Measurements from ENCODE around the gene PCMT1.

Gene PCMT1

DNA sequence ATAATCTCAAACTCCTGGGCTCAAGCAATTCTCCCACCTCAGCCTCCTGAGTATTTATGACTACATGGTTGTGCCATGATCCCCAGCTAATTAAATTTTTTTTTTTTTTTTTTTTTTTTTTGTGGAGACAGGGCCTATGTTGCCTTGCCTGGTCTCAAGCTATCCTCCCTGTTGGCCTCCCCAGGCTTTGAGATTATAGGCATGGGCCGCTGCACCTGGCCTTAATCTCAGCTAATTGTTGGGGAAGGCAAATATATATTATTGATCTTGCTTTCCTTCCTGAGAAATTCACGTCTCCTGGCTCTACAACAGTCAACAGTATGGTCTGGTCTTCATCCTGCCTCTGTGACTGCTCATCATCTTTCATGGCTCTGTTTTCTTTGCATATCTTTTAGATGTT, 20.1 kb downstream of the PCMT1 start:
- no peaks in the 10 kb centered on the region for H3K36me3 ChIP-seq (ENCODE audit: control insufficient read depth, insufficient read depth, low read length)
- H3K4ac ChIP-seq (ENCODE audit: low read depth, low read length), result no peak overlapping the region
- peaks cover 9% of the 10 kb centered on the region for H3K79me2 ChIP-seq (ENCODE audit: control insufficient read depth, insufficient read depth, low read length)
- H3K23ac ChIP-seq (ENCODE audit: low read length), result no peak overlapping the region
- H2AK5ac ChIP-seq (ENCODE audit: low read length), result no peak overlapping the region
- no peak overlapping the region for H3K18ac ChIP-seq (ENCODE audit: low read length)
- no peak overlapping the region for H3K4me2 ChIP-seq (ENCODE audit: low read length)
- no peak overlapping the region for H2BK120ac ChIP-seq (ENCODE audit: low read depth, low read length)
- H3K56ac ChIP-seq (ENCODE audit: low read length), result no peak overlapping the region
- H3K4me3 ChIP-seq (ENCODE audit: low read length), result no peak overlapping the region
- H2BK15ac ChIP-seq (replicated peaks; ENCODE audit: low read depth), result no peak overlapping the region
- no CpG with 5 or more reads among the region's 2 CpGs for WGBS (ENCODE audit: extremely low coverage, insufficient coverage, low lambda C conversion rate)
- H3K27me3 ChIP-seq (ENCODE audit: insufficient read depth, low read length, poor library complexity), result no peaks in the 10 kb centered on the region
- H4K8ac ChIP-seq (ENCODE audit: low read depth, low read length), result no peak overlapping the region
- no peak overlapping the region for H4K5ac ChIP-seq (ENCODE audit: low read length)
- no peaks in the 10 kb centered on the region for H3K4me1 ChIP-seq (ENCODE audit: control insufficient read depth, low read depth, low read length)
- no peak overlapping the region for H3K9ac ChIP-seq (ENCODE audit: low read length)
- DNase-seq, result no peak
- no peak overlapping the region for H3K27ac ChIP-seq (ENCODE audit: low read depth, low read length)
- no peaks in the 10 kb centered on the region for H3K79me1 ChIP-seq (ENCODE audit: low read length)
- H2BK5ac ChIP-seq (ENCODE audit: low read length), result no peak overlapping the region

GRCh38 chr6:149771185-149771584, 21.6 kb downstream of the PCMT1 start:
- Histone ChIP-seq H3K4me2 (ENCODE audit: low read length) (no peak overlapping the region), H3K4me1 (ENCODE audit: control insufficient read depth, low read depth, low read length) (no peaks in the 10 kb centered on the region), H3K27me3 (ENCODE audit: insufficient read depth, low read length, poor library complexity) (no peaks in the 10 kb centered on the region), H4K8ac (ENCODE audit: low read depth, low read length) (no peak overlapping the region), H3K79me1 (ENCODE audit: low read length) (no peaks in the 10 kb centered on the region), H3K27ac (ENCODE audit: low read depth, low read length) (no peak overlapping the region), H2BK15ac (replicated peaks; ENCODE audit: low read depth) (no peak overlapping the region), H2BK5ac (ENCODE audit: low read length) (no peak overlapping the region), H3K56ac (ENCODE audit: low read length) (no peak overlapping the region), H3K9ac (ENCODE audit: low read length) (no peak overlapping the region), H3K4me3 (ENCODE audit: low read length) (no peak overlapping the region), H4K5ac (ENCODE audit: low read length) (no peak overlapping the region), H3K23ac (ENCODE audit: low read length) (no peak overlapping the region), H2BK120ac (ENCODE audit: low read depth, low read length) (no peak overlapping the region), H3K18ac (ENCODE audit: low read length) (no peak overlapping the region), H2AK5ac (ENCODE audit: low read length) (no peak overlapping the region), H3K79me2 (ENCODE audit: control insufficient read depth, insufficient read depth, low read length) (peaks cover 9% of the 10 kb centered on the region), H3K36me3 (ENCODE audit: control insufficient read depth, insufficient read depth, low read length) (no peaks in the 10 kb centered on the region), H3K4ac (ENCODE audit: low read depth, low read length) (no peak overlapping the region)
- no CpG with 5 or more reads among the region's 3 CpGs for WGBS (ENCODE audit: extremely low coverage, insufficient coverage, low lambda C conversion rate)
- DNase-seq, result no peak

DNA sequence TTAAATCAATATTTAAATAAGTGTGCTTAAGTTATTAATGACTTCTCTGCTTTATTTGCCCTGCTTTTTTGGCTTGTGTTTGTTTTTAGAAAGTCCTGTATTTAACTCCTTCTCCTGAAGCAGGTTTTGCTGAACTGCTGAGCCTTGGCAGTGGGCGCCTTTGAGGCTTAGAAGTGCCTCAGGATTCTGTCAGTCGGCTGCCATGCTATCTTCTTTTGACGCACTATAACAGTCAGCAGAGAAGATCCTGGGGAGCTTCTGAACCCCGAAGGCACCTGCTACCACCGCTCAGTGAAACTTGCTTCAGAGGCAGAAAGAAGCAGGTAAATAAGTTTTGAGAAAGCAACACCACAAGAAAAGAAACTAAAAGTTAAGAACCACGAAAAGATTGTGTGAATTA, 22.4 kb downstream of the PCMT1 start:
- H4K8ac ChIP-seq (ENCODE audit: low read depth, low read length), result no peak overlapping the region
- no peak overlapping the region for H3K27ac ChIP-seq (ENCODE audit: low read depth, low read length)
- H3K79me2 ChIP-seq (ENCODE audit: control insufficient read depth, insufficient read depth, low read length), result peaks cover 5% of the 10 kb centered on the region
- H2AK5ac ChIP-seq (ENCODE audit: low read length), result no peak overlapping the region
- no peak overlapping the region for H3K4ac ChIP-seq (ENCODE audit: low read depth, low read length)
- no peak overlapping the region for H2BK15ac ChIP-seq (replicated peaks; ENCODE audit: low read depth)
- no peaks in the 10 kb centered on the region for H3K27me3 ChIP-seq (ENCODE audit: insufficient read depth, low read length, poor library complexity)
- no peak for DNase-seq
- H4K5ac ChIP-seq (ENCODE audit: low read length), result no peak overlapping the region
- WGBS (ENCODE audit: extremely low coverage, insufficient coverage, low lambda C conversion rate), result no CpG with 5 or more reads among the region's 6 CpGs
- no peak overlapping the region for H2BK120ac ChIP-seq (ENCODE audit: low read depth, low read length)
- H3K4me2 ChIP-seq (ENCODE audit: low read length), result no peak overlapping the region
- no peak overlapping the region for H3K23ac ChIP-seq (ENCODE audit: low read length)
- no peaks in the 10 kb centered on the region for H3K36me3 ChIP-seq (ENCODE audit: control insufficient read depth, insufficient read depth, low read length)
- H3K18ac ChIP-seq (ENCODE audit: low read length), result no peak overlapping the region
- no peaks in the 10 kb centered on the region for H3K4me1 ChIP-seq (ENCODE audit: control insufficient read depth, low read depth, low read length)
- no peaks in the 10 kb centered on the region for H3K79me1 ChIP-seq (ENCODE audit: low read length)
- no peak overlapping the region for H2BK5ac ChIP-seq (ENCODE audit: low read length)
- no peak overlapping the region for H3K4me3 ChIP-seq (ENCODE audit: low read length)
- H3K56ac ChIP-seq (ENCODE audit: low read length), result no peak overlapping the region
- no peak overlapping the region for H3K9ac ChIP-seq (ENCODE audit: low read length)

GRCh38 chr6:149777624-149778023, 28.1 kb downstream of the PCMT1 start:
- H3K36me3 ChIP-seq (ENCODE audit: control insufficient read depth, insufficient read depth, low read length), result peaks cover 2% of the 10 kb centered on the region

DNA sequence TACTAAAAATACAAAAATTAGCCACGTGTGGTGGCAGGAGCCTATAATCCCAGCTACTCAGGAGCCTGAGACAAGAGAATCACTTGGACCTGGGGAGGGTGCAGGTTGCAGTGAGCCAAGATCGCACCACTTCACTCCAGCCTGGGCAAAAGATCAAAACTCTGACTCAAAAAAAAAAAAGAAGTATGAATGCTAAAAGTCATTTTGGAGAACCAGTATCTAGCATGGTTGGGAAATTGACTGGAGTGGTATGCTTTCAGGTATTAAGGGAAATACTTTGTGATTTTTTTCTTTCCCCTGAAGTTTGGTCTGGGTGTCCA, 30.1 kb downstream of the PCMT1 start:
- no peak for DNase-seq
- Histone ChIP-seq H3K79me1 (ENCODE audit: low read length) (peaks cover 2% of the 10 kb centered on the region), H3K4ac (ENCODE audit: low read depth, low read length) (no peak overlapping the region), H3K4me2 (ENCODE audit: low read length) (no peak overlapping the region), H3K9ac (ENCODE audit: low read length) (no peak overlapping the region), H3K4me1 (ENCODE audit: control insufficient read depth, low read depth, low read length) (no peaks in the 10 kb centered on the region), H3K18ac (ENCODE audit: low read length) (no peak overlapping the region), H3K56ac (ENCODE audit: low read length) (no peak overlapping the region), H2AK5ac (ENCODE audit: low read length) (no peak overlapping the region), H2BK5ac (ENCODE audit: low read length) (no peak overlapping the region), H3K36me3 (ENCODE audit: control insufficient read depth, insufficient read depth, low read length) (peaks cover 4% of the 10 kb centered on the region), H4K8ac (ENCODE audit: low read depth, low read length) (no peak overlapping the region), H3K27me3 (ENCODE audit: insufficient read depth, low read length, poor library complexity) (no peaks in the 10 kb centered on the region), H2BK15ac (replicated peaks; ENCODE audit: low read depth) (no peak overlapping the region), H3K23ac (ENCODE audit: low read length) (no peak overlapping the region), H3K27ac (ENCODE audit: low read depth, low read length) (no peak overlapping the region), H4K5ac (ENCODE audit: low read length) (no peak overlapping the region), H3K4me3 (ENCODE audit: low read length) (no peak overlapping the region), H3K79me2 (ENCODE audit: control insufficient read depth, insufficient read depth, low read length) (no peaks in the 10 kb centered on the region), H2BK120ac (ENCODE audit: low read depth, low read length) (no peak overlapping the region)
- WGBS (ENCODE audit: extremely low coverage, insufficient coverage, low lambda C conversion rate), result no CpG with 5 or more reads among the region's 2 CpGs

More at GRCh38 chr6:149777624-149778023, 28.1 kb downstream of the PCMT1 start:
- no peak overlapping the region for H3K4me3 ChIP-seq (ENCODE audit: low read length)
- no peak overlapping the region for H3K4ac ChIP-seq (ENCODE audit: low read depth, low read length)
- no CpG with 5 or more reads among the region's 1 CpG for WGBS (ENCODE audit: extremely low coverage, insufficient coverage, low lambda C conversion rate)
- H4K5ac ChIP-seq (ENCODE audit: low read length), result no peak overlapping the region
- no peaks in the 10 kb centered on the region for H3K27me3 ChIP-seq (ENCODE audit: insufficient read depth, low read length, poor library complexity)
- no peak overlapping the region for H2AK5ac ChIP-seq (ENCODE audit: low read length)
- no peaks in the 10 kb centered on the region for H3K4me1 ChIP-seq (ENCODE audit: control insufficient read depth, low read depth, low read length)
- H3K56ac ChIP-seq (ENCODE audit: low read length), result no peak overlapping the region
- H3K79me2 ChIP-seq (ENCODE audit: control insufficient read depth, insufficient read depth, low read length), result no peaks in the 10 kb centered on the region
- H3K9ac ChIP-seq (ENCODE audit: low read length), result no peak overlapping the region
- H2BK15ac ChIP-seq (replicated peaks; ENCODE audit: low read depth), result no peak overlapping the region
- no peak overlapping the region for H3K27ac ChIP-seq (ENCODE audit: low read depth, low read length)
- no peak overlapping the region for H3K18ac ChIP-seq (ENCODE audit: low read length)
- no peak overlapping the region for H3K23ac ChIP-seq (ENCODE audit: low read length)
- H4K8ac ChIP-seq (ENCODE audit: low read depth, low read length), result no peak overlapping the region
- H2BK5ac ChIP-seq (ENCODE audit: low read length), result no peak overlapping the region
- H3K4me2 ChIP-seq (ENCODE audit: low read length), result no peak overlapping the region
- peaks cover 2% of the 10 kb centered on the region for H3K79me1 ChIP-seq (ENCODE audit: low read length)
- no peak overlapping the region for H2BK120ac ChIP-seq (ENCODE audit: low read depth, low read length)
- DNase-seq, result no peak

- Histone ChIP-seq H3K18ac (ENCODE audit: low read length) (no peak overlapping the region), H3K9ac (ENCODE audit: low read length) (no peak overlapping the region), H3K56ac (ENCODE audit: low read length) (no peak overlapping the region), H3K4ac (ENCODE audit: low read depth, low read length) (no peak overlapping the region), H3K36me3 (ENCODE audit: control insufficient read depth, insufficient read depth, low read length) (peaks cover 4% of the 10 kb centered on the region), H3K79me2 (ENCODE audit: control insufficient read depth, insufficient read depth, low read length) (no peaks in the 10 kb centered on the region), H2BK120ac (ENCODE audit: low read depth, low read length) (no peak overlapping the region), H3K23ac (ENCODE audit: low read length) (no peak overlapping the region), H2AK5ac (ENCODE audit: low read length) (no peak overlapping the region), H3K4me2 (ENCODE audit: low read length) (no peak overlapping the region), H2BK15ac (replicated peaks; ENCODE audit: low read depth) (no peak overlapping the region), H4K8ac (ENCODE audit: low read depth, low read length) (no peak overlapping the region), H3K27ac (ENCODE audit: low read depth, low read length) (no peak overlapping the region), H2BK5ac (ENCODE audit: low read length) (no peak overlapping the region), H4K5ac (ENCODE audit: low read length) (no peak overlapping the region), H3K4me1 (ENCODE audit: control insufficient read depth, low read depth, low read length) (no peaks in the 10 kb centered on the region), H3K79me1 (ENCODE audit: low read length) (peaks cover 2% of the 10 kb centered on the region), H3K4me3 (ENCODE audit: low read length) (no peak overlapping the region), H3K27me3 (ENCODE audit: insufficient read depth, low read length, poor library complexity) (no peaks in the 10 kb centered on the region)
- DNase-seq, result no peak
These were observed 32.2 kb downstream of the PCMT1 start for GRCh38 chr6:149781715-149782114.
